Left cardiac atrium (tissue), 4 donors: Measurements from ENCODE around the gene TGFBR1. TPM values are rescaled to one million over a fixed set of nuclear protein-coding genes. Genes with fewer than 3 reads are reported as not detected.

ENCODE experiments used
- ATAC-seq, 2 donors: fragments of 200-7000 bp; cut with Tn5 transposase; one replicate each; pipeline ENCODE4 v1.9.1; 2020; ENCODE audit warnings: mild to moderate bottlenecking in 2 of 2, moderate library complexity in 2 of 2
- DNase-seq: peaks from one replicate; pipeline ENCODE4 v3.0.0-alpha.2; 2020
- intact Hi-C, 2 donors: fragments of 100-400 bp; cut with DNase I; formaldehyde crosslinking; loops; one replicate each; pipeline versions ENCODE4 v1.14.1 to v1.15.1; 2022 to 2023
- total RNA-seq, 2 donors: library from RNA; stranded (reverse); fragmentation: NEBNext Ultra II Directional; extraction: Animal tissue kit (Norgen Biotek cat#: 25700); gene quantifications; one replicate each; pipeline ENCODE4 v1.2.1, GENCODE V29; 2021
- donor health status: DM: no; HTN: yes; CAD: no.
- donor health status: DM: no; HTN: yes; CAD: no; lungs with severe emphysema.
- donor health status: DM: yes; HTN: yes; CAD: no.
- donor health status: Dilated cardiomyopathy.

The TGFBR1 gene
- total RNA-seq, 2 donors from 2014 or later = 17.3 to 27.1 TPM

DNA sequence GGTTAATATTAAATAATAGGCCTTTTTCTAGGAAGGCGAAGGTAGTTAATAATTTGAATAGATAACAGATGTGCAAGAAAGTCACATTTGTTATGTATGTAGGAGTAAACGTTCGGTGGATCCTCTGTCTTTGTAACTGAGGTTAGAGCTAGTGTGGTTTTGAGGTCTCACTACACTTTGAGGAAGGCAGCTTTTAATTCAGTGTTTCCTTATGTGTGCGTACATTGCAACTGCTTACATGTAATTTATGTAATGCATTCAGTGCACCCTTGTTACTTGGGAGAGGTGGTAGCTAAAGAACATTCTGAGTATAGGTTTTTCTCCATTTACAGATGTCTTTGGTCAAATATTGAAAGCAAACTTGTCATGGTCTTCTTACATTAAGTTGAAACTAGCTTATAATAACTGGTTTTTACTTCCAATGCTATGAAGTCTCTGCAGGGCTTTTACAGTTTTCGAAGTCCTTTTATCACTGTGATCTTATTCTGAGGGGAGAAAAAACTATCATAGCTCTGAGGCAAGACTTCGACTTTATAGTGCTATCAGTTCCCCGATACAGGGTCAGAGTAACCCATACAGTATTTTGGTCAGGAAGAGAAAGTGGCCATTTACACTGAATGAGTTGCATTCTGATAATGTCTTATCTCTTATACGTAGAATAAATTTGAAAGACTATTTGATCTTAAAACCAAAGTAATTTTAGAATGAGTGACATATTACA, 45.7 kb downstream of the TGFBR1 start:
- no peak for DNase-seq
- no peak for ATAC-seq
- intact Hi-C loops = no loop called here

GRCh38 chr9:99154356-99154755, 49.4 kb downstream of the TGFBR1 start:
- ATAC-seq (no peak), DNase-seq (no peak)
- intact Hi-C loops = no loop called here

DNA sequence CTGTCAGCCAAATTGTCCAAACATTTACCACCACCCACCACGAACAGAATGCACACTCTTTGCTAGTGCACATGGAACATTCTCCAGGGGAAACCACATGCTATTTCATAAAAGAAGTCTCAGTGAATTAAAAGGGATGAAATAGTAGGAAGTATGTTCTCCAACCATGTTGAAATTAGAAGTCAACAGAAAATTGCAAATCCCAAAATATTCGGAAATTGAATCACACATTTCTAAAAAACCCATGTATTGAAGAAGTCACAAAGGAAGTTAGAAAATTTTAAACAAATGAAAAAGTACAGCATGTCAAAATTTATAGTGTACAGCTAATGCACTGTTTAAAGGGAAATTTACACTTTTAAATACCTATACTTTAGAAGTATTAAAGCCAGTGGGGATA, 50.8 kb downstream of the TGFBR1 start:
- DNase-seq (no peak), ATAC-seq (no peak)
- intact Hi-C loops = no loop called here

DNA sequence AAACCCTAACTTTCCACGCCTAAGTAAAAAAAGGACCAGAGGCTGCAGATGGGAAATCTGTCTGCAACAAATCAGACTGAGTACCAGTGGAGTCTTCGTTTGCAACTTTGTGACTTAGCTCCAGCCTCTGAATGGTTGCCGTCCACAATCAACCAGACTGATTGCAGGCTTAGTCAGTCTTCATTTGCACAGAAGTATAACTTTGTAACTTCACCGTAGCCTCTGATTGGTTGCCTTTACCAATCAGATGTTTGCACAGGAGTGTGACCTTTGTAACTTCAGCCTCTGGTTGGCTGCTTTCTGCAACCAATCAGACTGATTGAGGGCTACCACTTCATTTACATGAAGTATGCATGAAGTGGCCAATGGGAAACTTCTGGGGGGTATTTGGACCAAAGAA, 53.7 kb downstream of the TGFBR1 start:
- ATAC-seq = no peak
- DNase-seq = no peak
- intact Hi-C loops = no loop called here

DNA sequence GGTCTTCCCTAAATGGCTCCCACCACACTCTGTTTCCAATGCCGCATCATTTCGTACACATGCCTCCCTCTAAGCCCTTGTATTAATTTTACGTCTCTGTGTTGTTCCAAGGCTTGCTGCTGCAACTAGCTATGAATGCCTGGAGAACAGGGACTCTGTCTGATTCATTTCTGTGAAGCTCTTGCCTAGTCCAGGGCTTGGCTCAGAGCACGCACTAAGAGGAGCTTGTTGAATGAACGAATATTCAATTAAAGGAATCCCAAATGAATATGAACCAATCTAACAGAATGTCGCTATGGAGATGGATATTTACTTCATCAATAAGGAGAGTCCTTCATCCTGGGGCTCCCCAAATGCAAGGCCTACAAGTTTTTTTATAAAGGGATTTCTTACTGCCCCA, 55.3 kb downstream of the TGFBR1 start:
- ATAC-seq (no peak), DNase-seq (no peak)
- intact Hi-C loops = loop anchor here in 1 of 2 donors (10.0 kb wide), 1 partner anchor 1165 kb away; no protein-coding TSS in a partner anchor

DNA sequence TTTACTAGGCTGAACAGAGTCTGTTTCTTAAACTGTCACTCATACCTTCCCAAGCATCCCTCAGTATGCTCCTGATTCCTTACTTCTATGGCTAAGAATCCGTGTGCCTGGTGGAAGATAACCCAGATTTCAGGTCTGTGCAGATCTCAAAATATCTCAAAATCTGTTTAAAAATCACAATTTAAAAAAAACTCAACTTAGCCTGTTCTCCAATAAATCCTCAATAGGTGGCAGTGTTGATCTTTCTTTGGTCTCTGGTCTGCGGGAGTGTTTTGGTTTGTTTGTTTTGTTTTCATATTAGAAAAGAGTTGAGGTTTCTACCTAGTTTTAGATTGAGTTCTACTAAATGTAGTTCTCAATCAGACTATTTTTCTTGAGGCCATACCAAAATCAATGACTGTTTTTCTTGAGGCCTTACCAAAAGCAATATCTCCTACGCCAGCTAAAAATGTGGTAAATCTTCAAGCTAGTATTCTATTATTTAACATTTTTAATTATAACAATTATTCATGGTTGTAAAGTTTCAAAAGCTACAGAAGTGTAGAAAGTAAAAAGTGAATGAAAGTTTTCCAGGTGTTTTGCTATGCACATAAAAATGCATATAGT, 57.9 kb downstream of the TGFBR1 start:
- ATAC-seq = no peak
- intact Hi-C loops = loop anchor here in 1 of 2 donors (10.0 kb wide), 1 partner anchor 1162 kb away; no protein-coding TSS in a partner anchor
- no peak for DNase-seq

GRCh38 chr9:99166149-99166548, 61.2 kb downstream of the TGFBR1 start:
- intact Hi-C loops = loop anchor here in 1 of 2 donors (10.0 kb wide), 1 partner anchor 1159 kb away; no protein-coding TSS in a partner anchor
- no peak for ATAC-seq
- DNase-seq = no peak

DNA sequence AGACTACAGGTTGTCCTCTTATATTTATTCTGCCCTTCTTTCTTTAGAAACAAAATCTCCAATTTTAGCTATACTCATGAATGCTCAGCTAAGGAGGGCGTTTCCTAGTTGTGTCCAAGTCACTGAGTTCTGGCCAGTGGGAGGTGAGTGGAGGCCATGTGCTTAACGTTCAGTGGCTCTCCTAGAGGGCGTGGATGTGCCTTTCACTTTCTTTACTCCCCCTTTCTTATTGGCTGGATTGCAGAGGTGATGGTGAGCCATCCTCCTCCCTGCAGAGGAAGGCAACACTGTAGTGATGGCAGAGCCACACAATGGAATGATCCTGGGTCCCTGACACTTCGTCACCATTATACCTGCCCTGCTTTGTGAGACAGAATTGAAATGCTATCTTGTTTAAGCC, 62.2 kb downstream of the TGFBR1 start:
- no peak for DNase-seq
- no peak for ATAC-seq
- intact Hi-C loops = loop anchor here in 1 of 2 donors (10.0 kb wide), 1 partner anchor 1158 kb away; no protein-coding TSS in a partner anchor

DNA sequence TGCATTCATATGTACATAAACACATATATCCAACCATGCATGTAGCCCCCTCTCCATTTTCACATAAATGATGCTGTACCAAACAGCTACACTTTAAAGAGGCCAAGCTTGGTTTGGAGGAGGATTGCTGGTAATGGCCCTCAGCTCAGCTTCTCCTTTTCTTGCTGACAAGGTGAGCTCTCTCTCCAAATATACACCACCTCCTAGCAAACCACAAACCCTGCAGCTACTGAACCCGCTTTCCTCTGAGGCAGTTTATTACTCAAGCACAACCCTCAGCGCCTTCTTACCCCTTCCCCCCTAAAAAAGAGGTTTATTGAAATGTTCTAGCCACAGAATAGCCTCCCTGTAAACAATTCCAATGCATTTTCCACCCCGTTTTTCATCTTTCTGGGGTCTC, 62.8 kb downstream of the TGFBR1 start:
- ATAC-seq = no peak
- no peak for DNase-seq
- intact Hi-C loops = loop anchor here in 1 of 2 donors (10.0 kb wide), 1 partner anchor 1157 kb away; no protein-coding TSS in a partner anchor

DNA sequence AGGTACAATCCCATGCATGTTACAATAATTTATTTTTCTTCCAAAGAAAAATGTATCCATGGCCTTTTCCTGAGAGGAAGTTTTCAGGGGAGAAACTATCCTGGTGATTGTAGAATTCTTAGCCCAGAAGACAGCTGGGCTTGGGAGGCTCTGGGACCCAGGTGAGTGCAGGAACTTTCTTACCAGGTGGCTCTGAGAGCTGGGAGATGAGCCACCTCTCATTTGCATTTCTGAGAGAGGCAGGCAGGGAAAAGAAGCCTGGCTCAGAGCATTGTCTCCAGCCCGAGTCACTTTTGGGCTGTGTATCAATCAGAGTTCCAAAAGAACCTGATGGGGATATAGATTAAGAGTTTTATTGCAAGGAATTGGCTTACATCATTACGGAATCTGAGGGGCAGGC, 64.2 kb downstream of the TGFBR1 start:
- intact Hi-C loops = loop anchor here in 1 of 2 donors (10.0 kb wide), 1 partner anchor 1156 kb away; no protein-coding TSS in a partner anchor
- no peak for ATAC-seq

DNA sequence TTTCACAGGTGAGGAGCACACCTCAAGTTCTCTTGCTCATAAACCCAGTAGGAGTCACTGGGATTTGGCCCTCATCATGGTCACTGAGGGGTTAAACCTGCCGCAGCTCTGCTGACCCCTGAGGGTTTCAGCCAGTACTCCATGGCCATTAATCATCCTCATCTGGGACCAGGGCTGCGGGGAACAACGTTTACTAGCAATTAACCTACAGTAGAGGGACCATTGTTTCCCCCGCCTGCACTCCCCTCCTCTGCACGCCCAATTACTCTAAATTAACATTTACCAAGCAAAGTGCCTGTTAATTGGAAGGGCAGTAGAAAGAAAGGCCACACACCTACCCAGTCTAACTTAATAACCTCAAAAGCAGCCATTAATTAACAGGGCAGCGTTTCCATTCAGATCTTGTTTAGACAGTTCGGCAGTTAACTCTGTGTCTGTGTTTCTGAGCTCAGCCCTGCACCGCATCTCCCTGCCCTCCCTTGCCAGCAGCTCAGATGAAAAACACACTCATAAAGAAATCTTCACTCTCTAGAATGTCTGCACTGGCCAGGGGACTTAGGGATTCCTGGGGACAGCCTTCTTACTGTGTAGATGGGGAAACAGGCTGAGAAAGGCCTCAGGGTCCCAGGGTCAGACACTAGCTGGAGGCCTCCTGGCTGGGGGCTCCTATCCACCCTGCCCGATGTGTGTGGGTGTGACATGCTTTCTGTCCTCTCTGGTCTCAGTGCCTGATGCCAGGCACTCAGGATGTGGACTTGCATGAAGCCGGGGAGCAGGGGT, 65.3 kb downstream of the TGFBR1 start:
- no peak for ATAC-seq
- no peak for DNase-seq
- intact Hi-C loops = loop anchor here in 1 of 2 donors (10.0 kb wide), 1 partner anchor 1155 kb away; no protein-coding TSS in a partner anchor

More for the DNA sequence above, 64.2 kb downstream of the TGFBR1 start:
- DNase-seq = no peak

- ATAC-seq (no peak), DNase-seq (no peak)
- intact Hi-C loops = no loop called here
Observed at GRCh38 chr9:99171225-99172123, 66.6 kb downstream of the TGFBR1 start.

- intact Hi-C loops = no loop called here
- DNase-seq (no peak), ATAC-seq (no peak)
Observed at GRCh38 chr9:99172124-99173091, 67.5 kb downstream of the TGFBR1 start.

DNA sequence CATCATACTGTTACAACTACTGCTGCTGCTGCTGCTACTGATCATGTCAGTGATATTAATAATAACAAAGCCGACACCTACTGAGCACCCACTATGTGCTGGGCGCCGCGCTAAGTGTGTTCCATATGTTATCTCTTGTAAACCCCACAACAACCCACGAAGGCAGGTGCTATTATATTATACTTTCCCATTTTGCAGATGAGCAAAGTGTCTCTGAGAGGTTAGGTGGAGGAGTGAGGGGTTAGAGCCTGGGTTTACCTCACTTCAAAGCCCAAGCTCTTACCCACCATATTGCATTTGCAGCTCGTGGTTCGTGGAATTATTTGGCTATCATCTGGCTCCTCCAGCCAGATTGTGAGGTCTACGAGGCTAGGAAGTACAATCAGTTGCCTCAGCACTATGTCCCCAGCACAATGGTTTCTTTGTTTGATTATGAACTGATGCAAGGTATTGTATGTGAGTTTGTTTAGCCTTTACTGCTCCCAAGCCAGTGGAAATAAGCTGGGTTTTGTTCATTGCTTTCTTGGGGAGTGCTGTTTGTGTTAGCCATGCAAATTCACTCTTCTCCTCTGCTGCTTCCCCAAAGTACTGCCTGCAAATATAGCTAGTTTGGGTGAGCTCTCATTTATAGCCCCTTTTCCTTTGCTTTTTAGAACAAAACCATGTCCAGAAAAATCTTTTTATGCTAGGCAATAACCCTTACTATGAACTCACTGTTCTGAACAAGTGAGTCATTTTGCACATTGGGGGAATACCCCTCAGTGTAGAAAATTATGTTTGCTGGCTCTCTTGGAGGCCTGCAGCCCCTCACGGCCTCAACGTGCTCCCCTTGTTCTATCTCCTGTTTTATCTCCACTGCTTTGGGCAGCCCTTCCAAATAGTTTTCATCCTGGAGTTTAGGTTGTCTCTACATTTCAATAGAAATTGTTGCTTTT, 68.9 kb downstream of the TGFBR1 start:
- ATAC-seq (no peak), DNase-seq (no peak)
- intact Hi-C loops = no loop called here

DNA sequence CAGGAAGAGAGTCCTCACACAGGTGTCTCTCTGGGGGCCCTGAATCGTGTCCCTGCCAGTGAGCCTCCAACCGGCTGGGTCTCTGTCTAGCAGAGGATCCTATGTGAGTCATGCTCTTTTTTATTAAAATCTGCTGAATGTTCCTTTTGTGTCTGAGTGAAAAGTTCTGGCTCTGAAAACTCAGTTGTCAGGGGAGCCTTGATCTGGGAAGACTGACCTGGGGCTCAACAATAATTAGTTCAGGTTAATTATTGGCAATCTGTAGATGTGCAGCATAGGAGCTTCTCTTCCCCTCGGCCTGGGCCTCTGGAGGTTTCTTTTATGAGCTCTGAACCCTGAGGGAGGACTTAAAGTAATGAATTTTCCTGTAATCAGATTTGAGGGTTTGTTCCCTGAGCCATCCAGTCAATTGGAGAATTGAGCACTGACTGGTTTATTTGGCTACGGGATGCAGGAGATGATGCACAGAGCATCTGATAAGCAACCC, 71.7 kb downstream of the TGFBR1 start:
- DNase-seq = no peak
- no peak for ATAC-seq
- intact Hi-C loops = no loop called here

GRCh38 chr9:99177576-99178366, 72.9 kb downstream of the TGFBR1 start:
- intact Hi-C loops = no loop called here
- ATAC-seq (no peak), DNase-seq (no peak)
